ENCODE results near the gene GDPD5.

Gene GDPD5, protein sequence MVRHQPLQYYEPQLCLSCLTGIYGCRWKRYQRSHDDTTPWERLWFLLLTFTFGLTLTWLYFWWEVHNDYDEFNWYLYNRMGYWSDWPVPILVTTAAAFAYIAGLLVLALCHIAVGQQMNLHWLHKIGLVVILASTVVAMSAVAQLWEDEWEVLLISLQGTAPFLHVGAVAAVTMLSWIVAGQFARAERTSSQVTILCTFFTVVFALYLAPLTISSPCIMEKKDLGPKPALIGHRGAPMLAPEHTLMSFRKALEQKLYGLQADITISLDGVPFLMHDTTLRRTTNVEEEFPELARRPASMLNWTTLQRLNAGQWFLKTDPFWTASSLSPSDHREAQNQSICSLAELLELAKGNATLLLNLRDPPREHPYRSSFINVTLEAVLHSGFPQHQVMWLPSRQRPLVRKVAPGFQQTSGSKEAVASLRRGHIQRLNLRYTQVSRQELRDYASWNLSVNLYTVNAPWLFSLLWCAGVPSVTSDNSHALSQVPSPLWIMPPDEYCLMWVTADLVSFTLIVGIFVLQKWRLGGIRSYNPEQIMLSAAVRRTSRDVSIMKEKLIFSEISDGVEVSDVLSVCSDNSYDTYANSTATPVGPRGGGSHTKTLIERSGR

GRCh38 chr11:75525433-75526191 is at the start of gene GDPD5:
GDPD5 (minus strand) TSS chr11:75525941; CDS start chr11:75477735, 48,206 bp downstream.
- peak; percentile 61 to 70 (median 65) for DNase-seq (ENCODE audit: low read depth in 2 of 3, low spot score in 2 of 3)

DNA sequence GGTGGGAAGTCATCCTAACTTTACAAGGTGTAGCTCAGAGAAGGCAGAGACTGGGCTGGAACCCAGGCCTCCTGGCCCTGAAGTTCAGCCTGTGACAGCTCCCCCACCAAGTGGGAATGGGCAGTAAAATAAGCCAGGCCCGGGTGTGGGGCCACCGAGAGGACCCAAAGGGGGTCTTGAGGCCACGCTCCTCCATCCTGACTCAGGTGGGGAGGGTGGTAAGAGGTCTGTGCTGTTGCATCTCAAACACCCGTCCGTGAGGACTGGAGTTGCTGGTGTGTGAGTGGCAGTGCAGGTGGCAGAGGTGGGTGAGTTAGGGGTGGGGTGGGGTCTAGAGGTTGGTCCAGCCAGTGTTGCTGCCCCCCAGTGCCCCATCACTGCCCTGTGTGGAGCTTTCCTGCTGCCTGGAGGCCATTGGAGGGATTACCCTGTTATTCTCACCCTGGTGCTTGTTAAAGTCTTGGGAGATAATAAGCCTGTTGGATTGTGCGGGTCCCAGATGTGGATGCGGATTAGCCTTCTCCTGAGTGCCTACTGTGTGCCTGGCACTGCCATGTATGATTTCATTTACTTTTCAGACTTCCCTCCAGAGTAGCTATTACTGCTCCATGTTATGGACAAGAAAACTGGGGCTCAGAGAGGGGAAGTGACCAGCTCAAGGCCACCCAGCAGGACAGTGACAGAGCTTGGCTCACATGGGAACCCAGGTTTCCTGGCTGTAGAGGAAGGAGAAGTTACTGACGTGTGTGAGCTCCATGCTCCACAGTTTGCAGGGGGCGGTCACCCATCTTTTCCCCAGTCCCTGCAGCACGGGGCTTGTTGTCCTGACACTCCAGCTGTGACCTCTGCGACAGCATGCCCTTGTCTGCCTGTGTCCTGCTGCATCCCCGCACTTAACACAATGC is 49.2 kb upstream of the GDPD5 start:
- DNase-seq (ENCODE audit: low read depth in 2 of 3, low spot score in 2 of 3) = no peak

GRCh38 chr11:75572744-75573143 is 47.0 kb upstream of the GDPD5 start:
- no peak for DNase-seq (ENCODE audit: low read depth in 2 of 3, low spot score in 2 of 3)

DNA sequence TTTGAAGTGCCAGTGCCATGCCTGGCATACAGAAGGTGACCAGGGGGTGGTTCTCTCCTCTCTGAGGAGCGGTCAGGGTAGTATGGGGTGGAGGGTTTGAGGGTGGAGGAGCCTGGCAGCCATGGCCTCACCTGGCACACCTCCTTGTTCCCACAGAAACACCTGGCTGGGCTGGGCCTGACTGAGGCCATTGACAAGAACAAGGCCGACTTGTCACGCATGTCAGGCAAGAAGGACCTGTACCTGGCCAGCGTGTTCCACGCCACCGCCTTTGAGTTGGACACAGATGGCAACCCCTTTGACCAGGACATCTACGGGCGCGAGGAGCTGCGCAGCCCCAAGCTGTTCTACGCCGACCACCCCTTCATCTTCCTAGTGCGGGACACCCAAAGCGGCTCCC is 45.9 kb upstream of the GDPD5 start:
- DNase-seq (ENCODE audit: low read depth in 2 of 3, low spot score in 2 of 3) = no peak

DNA sequence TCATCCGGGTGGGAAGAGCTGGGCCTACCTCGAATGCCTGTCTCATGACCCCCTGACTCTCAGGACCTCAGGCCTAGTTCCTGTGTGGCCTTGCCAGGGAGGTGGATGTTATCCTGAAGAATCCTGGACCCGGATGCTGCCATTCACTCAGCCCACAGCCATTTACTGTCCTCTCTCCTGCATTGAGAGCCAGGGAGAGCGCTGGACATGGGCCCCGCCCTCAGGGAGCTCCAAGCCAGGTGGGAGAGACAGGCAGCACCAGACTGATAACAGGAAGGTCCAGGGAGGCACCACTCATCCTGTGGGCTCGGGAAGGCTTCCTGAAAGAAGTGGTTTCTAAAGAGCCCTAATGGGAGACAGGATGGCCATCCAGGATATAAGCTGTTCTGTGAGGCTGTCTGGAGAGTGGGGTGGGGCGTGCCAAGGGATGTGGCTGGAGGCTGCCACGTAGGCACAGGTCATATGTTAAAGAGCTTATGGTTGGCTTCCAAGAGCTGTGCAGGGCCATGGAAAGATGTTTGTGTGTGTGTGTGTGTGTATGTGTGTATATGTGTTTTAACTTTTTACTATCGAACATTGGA is 44.9 kb upstream of the GDPD5 start:
- DNase-seq (ENCODE audit: low read depth in 2 of 3, low spot score in 2 of 3) = no peak

GRCh38 chr11:75568616-75569219 is 43.0 kb upstream of the GDPD5 start:
- no peak for DNase-seq (ENCODE audit: low read depth in 2 of 3, low spot score in 2 of 3)

DNA sequence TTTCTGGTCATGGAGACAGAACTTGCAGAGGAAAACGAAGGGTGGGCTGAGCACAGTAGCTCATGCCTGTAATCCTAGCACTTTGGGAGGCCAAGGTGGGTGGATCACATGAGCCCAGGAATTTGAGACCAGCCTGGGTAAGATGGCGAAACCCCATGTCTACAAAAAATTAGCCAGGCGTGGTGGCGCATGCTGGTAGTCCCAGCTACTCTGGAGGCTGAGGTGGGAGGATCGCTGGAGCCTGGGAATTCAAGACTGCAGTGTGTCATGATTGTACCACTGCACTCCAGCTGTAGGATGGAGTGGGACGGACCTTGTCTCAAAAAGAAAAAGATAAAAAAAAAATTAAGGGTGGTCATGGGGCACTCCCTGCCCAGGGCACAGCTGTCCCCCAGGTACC is 42.2 kb upstream of the GDPD5 start:
- no peak for DNase-seq (ENCODE audit: low read depth in 2 of 3, low spot score in 2 of 3)

DNA sequence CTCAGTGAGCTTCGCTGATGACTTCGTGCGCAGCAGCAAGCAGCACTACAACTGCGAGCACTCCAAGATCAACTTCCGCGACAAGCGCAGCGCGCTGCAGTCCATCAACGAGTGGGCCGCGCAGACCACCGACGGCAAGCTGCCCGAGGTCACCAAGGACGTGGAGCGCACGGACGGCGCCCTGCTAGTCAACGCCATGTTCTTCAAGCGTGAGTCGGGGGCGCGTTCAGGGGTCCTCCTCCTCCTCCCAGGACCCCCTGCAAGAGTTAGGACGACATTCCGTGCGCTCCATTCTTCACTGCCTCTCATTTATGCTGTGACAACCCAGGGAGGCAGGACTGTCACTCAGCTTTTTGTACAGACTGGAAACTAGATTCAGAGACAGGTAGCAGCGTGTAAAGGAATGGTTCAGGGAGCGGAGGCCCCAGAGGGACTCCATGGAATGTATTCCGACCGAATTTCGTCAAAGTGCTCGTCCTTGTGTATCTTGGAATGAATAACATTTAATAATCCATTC is 41.1 kb upstream of the GDPD5 start:
- no peak for DNase-seq (ENCODE audit: low read depth in 2 of 3, low spot score in 2 of 3)

GRCh38 chr11:75565916-75566762 is 40.4 kb upstream of the GDPD5 start:
- DNase-seq (ENCODE audit: low read depth in 2 of 3, low spot score in 2 of 3) = no peak

DNA sequence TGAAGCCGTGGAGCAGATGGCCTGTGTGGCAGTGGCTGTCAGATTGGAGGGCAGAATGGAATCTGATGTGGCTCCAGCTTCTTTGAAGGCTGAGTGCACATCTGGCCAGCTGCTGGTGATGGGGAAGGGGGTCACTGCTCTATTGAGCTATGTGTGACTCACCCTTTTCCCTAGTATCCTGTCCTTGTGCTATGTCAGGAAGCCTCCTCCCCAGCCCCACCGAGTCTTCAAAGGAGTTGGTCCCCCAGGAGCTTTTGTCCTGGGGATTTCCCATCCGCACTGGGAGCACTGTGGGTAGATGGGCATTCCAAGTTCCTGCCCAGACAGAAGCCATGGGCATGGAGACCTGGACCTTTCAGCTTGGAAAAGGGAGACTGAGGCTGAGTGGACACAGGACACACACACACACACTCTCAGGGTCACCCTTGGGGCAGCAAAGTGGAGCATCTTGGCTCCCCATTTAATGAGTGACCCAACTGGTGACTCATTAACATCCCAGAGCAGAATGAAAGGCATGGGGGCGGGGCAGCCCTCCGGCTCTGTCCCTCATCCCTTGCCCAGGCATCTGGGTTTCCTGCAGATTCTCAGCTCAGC is 39.6 kb upstream of the GDPD5 start:
- DNase-seq (ENCODE audit: low read depth in 2 of 3, low spot score in 2 of 3) = no peak

GRCh38 chr11:75563978-75564552 is 38.3 kb upstream of the GDPD5 start:
- no peak for DNase-seq (ENCODE audit: low read depth in 2 of 3, low spot score in 2 of 3)

DNA sequence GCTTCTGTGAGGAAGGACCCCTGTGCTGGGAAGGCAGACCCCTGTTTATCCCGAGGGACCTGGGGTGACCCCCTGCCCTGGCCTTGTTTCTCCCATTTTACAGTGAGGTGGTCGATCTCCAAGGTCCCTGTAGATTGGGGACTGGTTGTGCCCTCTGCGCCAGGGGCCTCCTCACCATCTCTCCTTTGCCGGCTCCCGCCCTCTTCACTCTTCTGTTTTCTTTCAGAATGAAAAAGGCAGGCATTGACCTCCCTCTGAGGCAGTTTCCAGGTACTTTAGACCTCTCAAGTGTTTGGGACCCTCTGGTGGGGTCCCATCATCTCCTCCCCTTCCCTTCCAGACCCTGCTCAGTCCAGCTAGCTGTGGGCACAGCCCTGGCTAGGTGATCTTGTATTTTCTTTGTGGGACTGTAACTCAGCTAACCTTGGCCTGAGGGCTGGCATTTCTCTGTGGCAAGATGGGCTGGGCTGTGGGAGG is 37.8 kb upstream of the GDPD5 start:
- no peak for DNase-seq (ENCODE audit: low read depth in 2 of 3, low spot score in 2 of 3)

DNA sequence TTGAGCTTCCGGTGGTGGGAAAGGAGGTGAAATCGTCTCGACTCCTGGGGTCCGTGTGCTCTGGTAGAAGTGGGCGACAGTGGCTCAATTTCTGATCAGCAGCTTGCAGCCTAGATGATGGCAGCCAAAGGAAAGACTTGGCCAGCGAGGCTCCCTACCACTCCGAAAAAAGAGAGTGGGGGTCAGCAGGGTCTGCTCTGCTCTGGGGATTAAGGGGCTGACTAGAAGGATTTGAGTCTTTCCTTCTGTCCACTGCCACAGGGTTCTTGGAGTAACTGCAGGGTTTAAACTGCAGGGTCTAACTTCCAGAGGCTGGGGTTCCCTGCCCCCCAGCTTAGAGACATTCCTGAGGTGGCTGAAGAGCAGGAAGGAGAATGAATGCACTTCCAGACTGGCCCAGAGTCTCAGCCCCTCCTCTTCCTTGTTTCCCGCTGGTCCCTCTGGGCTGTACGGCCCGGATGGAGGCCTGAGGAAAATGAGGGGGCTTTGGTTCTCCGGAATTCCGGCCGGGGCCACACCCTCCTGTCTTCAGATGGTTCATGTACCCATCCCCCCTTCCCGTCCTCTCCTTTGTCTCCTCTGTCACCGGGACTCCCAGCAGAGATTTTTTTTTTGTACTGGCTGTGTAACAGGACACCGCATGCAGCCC is 37.2 kb upstream of the GDPD5 start:
- no peak for DNase-seq (ENCODE audit: low read depth in 2 of 3, low spot score in 2 of 3)

DNA sequence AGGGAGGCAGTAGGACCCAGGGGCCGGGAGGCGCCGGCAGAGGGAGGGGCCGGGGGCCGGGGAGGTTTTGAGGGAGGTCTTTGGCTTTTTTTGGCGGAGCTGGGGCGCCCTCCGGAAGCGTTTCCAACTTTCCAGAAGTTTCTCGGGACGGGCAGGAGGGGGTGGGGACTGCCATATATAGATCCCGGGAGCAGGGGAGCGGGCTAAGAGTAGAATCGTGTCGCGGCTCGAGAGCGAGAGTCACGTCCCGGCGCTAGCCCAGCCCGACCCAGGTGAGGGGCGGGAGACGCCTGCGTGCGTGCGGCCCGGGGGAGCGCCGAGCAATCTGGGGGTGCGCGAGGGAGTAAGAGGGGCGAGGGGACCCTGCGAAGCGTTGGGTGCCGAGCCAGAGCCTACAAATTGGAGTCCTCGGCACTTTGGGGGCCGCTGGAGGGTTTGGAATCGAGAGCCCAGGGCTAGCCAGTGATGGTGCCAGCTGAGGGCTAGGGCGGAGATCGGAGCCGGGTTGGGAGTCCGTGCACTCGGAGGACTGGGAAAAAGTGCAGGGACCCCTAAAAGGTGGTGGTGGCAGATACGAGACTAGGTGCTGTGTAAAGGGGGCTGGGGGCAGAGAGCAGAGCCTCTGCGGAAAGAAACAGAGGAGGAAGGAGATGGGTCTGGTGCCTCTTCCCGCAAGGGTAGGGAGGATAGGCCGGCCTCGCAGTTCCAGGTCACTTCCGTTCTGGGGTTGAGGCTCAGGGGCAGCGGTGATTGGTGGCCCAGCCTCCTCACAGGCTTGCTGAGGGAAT is 36.5 kb upstream of the GDPD5 start, which contains the start of gene SERPINH1:
Gene SERPINH1 (plus strand): TSS at position 206 of the 788 bp plus-strand sequence. CDS start 4,097 bp downstream, outside the sequence.
- peak; percentile 46 to 60 (median 58) for DNase-seq (ENCODE audit: low read depth in 2 of 3, low spot score in 2 of 3)

- DNase-seq (ENCODE audit: low read depth in 2 of 3, low spot score in 2 of 3) = no peak
Observed at GRCh38 chr11:75561426-75562047, 35.8 kb upstream of the GDPD5 start.

DNA sequence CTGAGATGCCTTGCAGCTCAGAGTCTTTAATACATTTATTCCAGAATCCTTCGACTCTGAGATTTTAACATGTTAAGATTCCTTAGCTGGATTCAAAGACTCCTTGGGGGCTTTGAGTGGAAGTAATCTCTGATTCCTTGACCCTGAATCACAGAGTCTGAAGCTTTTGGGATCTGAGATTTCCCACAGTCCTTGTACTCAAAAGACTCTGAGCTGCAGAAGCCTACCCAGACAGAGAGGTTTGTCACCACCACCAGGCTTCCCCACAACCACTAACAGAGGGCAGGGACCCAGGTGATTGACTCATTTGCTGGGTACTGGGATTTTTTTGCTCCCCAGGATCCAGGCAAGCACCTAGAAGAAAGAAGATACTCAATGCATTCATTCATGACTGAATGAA is 34.9 kb upstream of the GDPD5 start:
- no peak for DNase-seq (ENCODE audit: low read depth in 2 of 3, low spot score in 2 of 3)
